Eye (tissue), 1 donor: ENCODE results near the gene CAMSAP3.
"Not testable (repeated sequence)": the region's sequence is repeated elsewhere in the genome, so short reads cannot be mapped to it uniquely, and the experiment has no call there.

Source experiments
- DNase-seq: peaks from one replicate; pipeline ENCODE4 v3.0.0-alpha.2; 2015

CAMSAP3 gene

GRCh38 chr19:7595466-7596133 is at the start of gene CAMSAP3:
Gene CAMSAP3, plus strand, starts transcription at chr19:7595863. Its CDS starts 140 bp downstream, at chr19:7596003.
- peak; percentile 86 for DNase-seq

GRCh38 chr19:7545904-7546303 is 49.8 kb upstream of the CAMSAP3 start:
- no peak for DNase-seq

GRCh38 chr19:7547159-7547558 is 48.5 kb upstream of the CAMSAP3 start:
- DNase-seq: no peak

- DNase-seq: no peak
These were observed 46.1 kb upstream of the CAMSAP3 start for GRCh38 chr19:7549429-7550148.

GRCh38 chr19:7550169-7550770 is 45.4 kb upstream of the CAMSAP3 start:
- DNase-seq: no peak

GRCh38 chr19:7550987-7551761 is 44.5 kb upstream of the CAMSAP3 start:
- DNase-seq: peak; percentile 98

GRCh38 chr19:7552781-7553180 is 42.9 kb upstream of the CAMSAP3 start:
- DNase-seq: no peak

- DNase-seq: no peak
These were observed 41.1 kb upstream of the CAMSAP3 start for GRCh38 chr19:7554565-7554964.

- DNase-seq: no peak
These were observed 40.4 kb upstream of the CAMSAP3 start for GRCh38 chr19:7554990-7555864.

GRCh38 chr19:7556696-7557315 is 38.9 kb upstream of the CAMSAP3 start:
- DNase-seq: no peak

GRCh38 chr19:7558667-7559066 is 37.0 kb upstream of the CAMSAP3 start:
- no peak for DNase-seq

GRCh38 chr19:7559102-7559501 is 36.6 kb upstream of the CAMSAP3 start:
- no peak for DNase-seq

- DNase-seq: no peak
These were observed 35.4 kb upstream of the CAMSAP3 start for GRCh38 chr19:7560255-7560654.

GRCh38 chr19:7561325-7561724 is 34.3 kb upstream of the CAMSAP3 start:
- no peak for DNase-seq

GRCh38 chr19:7562646-7563393 is 32.8 kb upstream of the CAMSAP3 start:
- peak; percentile 26 for DNase-seq

GRCh38 chr19:7564866-7565265 is 30.8 kb upstream of the CAMSAP3 start:
- no peak for DNase-seq

- DNase-seq: no peak
These were observed 30.3 kb upstream of the CAMSAP3 start for GRCh38 chr19:7565332-7565731.

GRCh38 chr19:7570761-7571160 is 24.9 kb upstream of the CAMSAP3 start:
- no peak for DNase-seq

- no peak for DNase-seq
These were observed 20.1 kb upstream of the CAMSAP3 start for GRCh38 chr19:7575434-7576040.

- DNase-seq: not testable (repeated sequence)
These were observed 18.2 kb upstream of the CAMSAP3 start for GRCh38 chr19:7577422-7577821.

- no peak for DNase-seq
These were observed 17.5 kb upstream of the CAMSAP3 start for GRCh38 chr19:7578127-7578526.
